Measurements from ENCODE around the gene NCOA6.

DNA sequence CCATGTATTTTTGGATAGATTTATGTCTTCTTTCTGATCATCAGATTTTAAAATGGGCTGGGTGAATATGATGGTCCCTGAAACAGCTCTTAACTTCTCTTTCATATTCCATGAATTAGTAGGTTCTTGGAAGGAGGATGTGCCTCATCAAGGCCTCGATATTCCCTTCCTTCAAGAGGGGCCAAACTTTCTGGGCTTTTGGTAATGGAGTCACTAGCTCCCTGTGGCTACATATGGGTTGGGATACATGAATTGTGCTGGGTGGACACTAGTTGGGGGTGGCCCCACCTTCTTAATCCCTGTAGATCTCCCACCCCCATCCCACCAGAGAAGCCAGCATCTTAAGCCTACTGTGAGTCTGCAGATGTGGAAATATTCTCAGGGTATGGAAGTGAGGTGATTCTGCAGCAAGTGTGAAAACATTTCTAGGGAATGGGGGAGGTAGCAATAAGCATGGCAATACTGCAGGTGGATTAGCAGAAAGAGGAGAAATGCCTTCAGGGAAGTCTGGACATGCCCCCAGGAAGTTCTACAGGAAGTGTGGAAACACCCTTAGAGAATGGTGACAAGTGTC, 119.1 kb downstream of the NCOA6 start:
- TF ChIP-seq, protein P1, sequence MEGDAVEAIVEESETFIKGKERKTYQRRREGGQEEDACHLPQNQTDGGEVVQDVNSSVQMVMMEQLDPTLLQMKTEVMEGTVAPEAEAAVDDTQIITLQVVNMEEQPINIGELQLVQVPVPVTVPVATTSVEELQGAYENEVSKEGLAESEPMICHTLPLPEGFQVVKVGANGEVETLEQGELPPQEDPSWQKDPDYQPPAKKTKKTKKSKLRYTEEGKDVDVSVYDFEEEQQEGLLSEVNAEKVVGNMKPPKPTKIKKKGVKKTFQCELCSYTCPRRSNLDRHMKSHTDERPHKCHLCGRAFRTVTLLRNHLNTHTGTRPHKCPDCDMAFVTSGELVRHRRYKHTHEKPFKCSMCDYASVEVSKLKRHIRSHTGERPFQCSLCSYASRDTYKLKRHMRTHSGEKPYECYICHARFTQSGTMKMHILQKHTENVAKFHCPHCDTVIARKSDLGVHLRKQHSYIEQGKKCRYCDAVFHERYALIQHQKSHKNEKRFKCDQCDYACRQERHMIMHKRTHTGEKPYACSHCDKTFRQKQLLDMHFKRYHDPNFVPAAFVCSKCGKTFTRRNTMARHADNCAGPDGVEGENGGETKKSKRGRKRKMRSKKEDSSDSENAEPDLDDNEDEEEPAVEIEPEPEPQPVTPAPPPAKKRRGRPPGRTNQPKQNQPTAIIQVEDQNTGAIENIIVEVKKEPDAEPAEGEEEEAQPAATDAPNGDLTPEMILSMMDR (conservative IDR thresholded peaks at IDR 0.05; ENCODE audit: low read depth, low read length): no peak
- no peak for TF ChIP-seq EZH2 (IDR thresholded peaks at IDR 0.05; ENCODE audit: low read length, unreplicated experiment)
- no peak for TF ChIP-seq EZH2phosphoT487 (IDR thresholded peaks at IDR 0.05; ENCODE audit: borderline replicate concordance, low read length)

All from PC-3 (cell line).